Measurements from ENCODE around the gene PTTG1.

- no peak for TF ChIP-seq CTCF (IDR thresholded peaks at IDR 0.05)
- TF ChIP-seq POLR2A (IDR thresholded peaks at IDR 0.05) = no peak
- TF ChIP-seq EP300 (IDR thresholded peaks at IDR 0.05) = no peak
Measured at GRCh38 chr5:160477266-160477970, 55.8 kb downstream of the PTTG1 start.
